ENCODE measurements around the gene EPRS1. TPM values are rescaled to one million over a fixed set of nuclear protein-coding genes. Genes with fewer than 3 reads are reported as not detected.
A peak's percentile ranks its signal among the peaks of the same experiment; 100 is the strongest.

The EPRS1 gene
- polyA plus RNA-seq, 3 donors, result 9.3 to 27.6 (median 21.1) TPM

GRCh38 chr1:220032911-220033310, 13.4 kb downstream of the EPRS1 start:
- no peak for DNase-seq
- no peaks in the 10 kb centered on the region for H3K9me3 ChIP-seq (replicated peaks in 1 of 2; ENCODE audit: control insufficient read depth in 1 of 2, insufficient read depth in 1 of 2, low read length in 2 of 2)
- Mint-ChIP-seq H3K27me3 (ENCODE audit: low read depth in 3 of 3) (peaks cover 0 to 1% (median 0%) of the 10 kb centered on the region in 3 donors), H3K27ac (peak overlapping the region in 2 of 7 donors; percentile 17 to 40), H3K9me3 (no peaks in the 10 kb centered on the region), H3K36me3 (peaks cover 58 to 81% of the 10 kb centered on the region in 2 donors), H3K4me3 (no peak overlapping the region), H3K4me1 (peaks cover 6% of the 10 kb centered on the region)
- H3K27ac ChIP-seq (ENCODE audit: low read depth in 1 of 2, low read length in 2 of 2), result no peak overlapping the region
- H3K4me2 ChIP-seq (replicated peaks; ENCODE audit: extremely low read depth, low read length, poor library complexity, severe bottlenecking), result no peak overlapping the region
- H3K27me3 ChIP-seq (ENCODE audit: control insufficient read depth in 2 of 2, insufficient read depth in 2 of 2, low read length in 2 of 2), result no peaks in the 10 kb centered on the region
- H3K4me1 ChIP-seq (ENCODE audit: control insufficient read depth in 1 of 2, insufficient read depth in 2 of 2, low read length in 2 of 2), result no peaks in the 10 kb centered on the region
- no peak for TF ChIP-seq CTCF (IDR thresholded peaks at IDR 0.05)
- peaks cover 21% of the 10 kb centered on the region for H3K79me2 ChIP-seq (ENCODE audit: insufficient read depth, low read length)
- intact Hi-C loops (cut with micrococcal nuclease), result no loop called here
- H4K20me1 ChIP-seq (ENCODE audit: insufficient read depth, low read length), result peaks cover 5% of the 10 kb centered on the region
- no CpG with 5 or more reads among the region's 3 CpGs for WGBS (ENCODE audit: insufficient coverage)
- H3K36me3 ChIP-seq (replicated peaks in 1 of 2; ENCODE audit: control insufficient read depth in 1 of 2, insufficient read depth in 2 of 2, low read length in 2 of 2), result peaks cover 59 to 86% of the 10 kb centered on the region in 2 donors
- H3K9ac ChIP-seq (ENCODE audit: insufficient read depth, low read length, poor library complexity, severe bottlenecking), result no peak overlapping the region
- H2AFZ ChIP-seq (ENCODE audit: insufficient read depth, low read depth, low read length, poor library complexity, severe bottlenecking), result no peak overlapping the region
- no peak overlapping the region for H3K4me3 ChIP-seq (replicated peaks in 1 of 3; ENCODE audit: low read depth in 2 of 3, low read length in 3 of 3)

DNA sequence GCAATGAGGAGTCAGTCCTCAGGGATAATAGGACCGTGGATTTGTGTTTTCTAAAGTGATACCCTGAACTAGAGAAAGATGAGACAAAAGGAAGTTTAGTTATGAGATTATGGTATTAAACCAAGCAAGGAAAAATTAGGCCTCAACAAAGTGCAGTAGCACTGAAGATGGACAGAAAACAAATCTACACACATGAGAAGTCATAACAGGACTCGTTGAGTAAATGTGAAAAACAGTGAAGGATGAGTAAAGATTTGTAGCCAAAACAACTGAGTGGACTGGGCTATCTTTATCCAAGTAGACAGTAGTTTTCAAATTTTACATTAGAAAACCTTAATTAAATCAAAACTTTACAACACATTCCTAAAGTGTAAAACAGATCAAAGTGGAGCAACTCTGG, 15.0 kb downstream of the EPRS1 start:
- Mint-ChIP-seq H3K36me3 (peaks cover 63 to 84% of the 10 kb centered on the region in 2 donors), H3K4me1 (peaks cover under 1% of the 10 kb centered on the region), H3K9me3 (no peaks in the 10 kb centered on the region), H3K4me3 (no peak overlapping the region), H3K27ac (peak overlapping the region in 1 of 7 donors; percentile 14), H3K27me3 (ENCODE audit: low read depth in 3 of 3) (peaks cover 0 to 1% (median 0%) of the 10 kb centered on the region in 3 donors)
- TF ChIP-seq CTCF (IDR thresholded peaks at IDR 0.05), result no peak
- Histone ChIP-seq H3K27me3 (ENCODE audit: control insufficient read depth in 2 of 2, insufficient read depth in 2 of 2, low read length in 2 of 2) (no peaks in the 10 kb centered on the region), H3K4me2 (replicated peaks; ENCODE audit: extremely low read depth, low read length, poor library complexity, severe bottlenecking) (no peak overlapping the region), H3K4me1 (ENCODE audit: control insufficient read depth in 1 of 2, insufficient read depth in 2 of 2, low read length in 2 of 2) (no peaks in the 10 kb centered on the region), H3K36me3 (replicated peaks in 1 of 2; ENCODE audit: control insufficient read depth in 1 of 2, insufficient read depth in 2 of 2, low read length in 2 of 2) (peaks cover 62 to 83% of the 10 kb centered on the region in 2 donors), H4K20me1 (ENCODE audit: insufficient read depth, low read length) (peaks cover 5% of the 10 kb centered on the region), H3K9ac (ENCODE audit: insufficient read depth, low read length, poor library complexity, severe bottlenecking) (no peak overlapping the region), H3K79me2 (ENCODE audit: insufficient read depth, low read length) (peaks cover 7% of the 10 kb centered on the region), H3K27ac (ENCODE audit: low read depth in 1 of 2, low read length in 2 of 2) (no peak overlapping the region), H3K9me3 (replicated peaks in 1 of 2; ENCODE audit: control insufficient read depth in 1 of 2, insufficient read depth in 1 of 2, low read length in 2 of 2) (no peaks in the 10 kb centered on the region), H2AFZ (ENCODE audit: insufficient read depth, low read depth, low read length, poor library complexity, severe bottlenecking) (no peak overlapping the region), H3K4me3 (replicated peaks in 1 of 3; ENCODE audit: low read depth in 2 of 3, low read length in 3 of 3) (no peak overlapping the region)
- no peak for DNase-seq
- intact Hi-C loops (cut with micrococcal nuclease), result no loop called here
- no CpG with 5 or more reads among the region's 2 CpGs for WGBS (ENCODE audit: insufficient coverage)

All from CD14-positive monocyte (primary cell).